Osteocyte (in vitro differentiated cells): Measurements from ENCODE around the gene BEX1. TPM values are rescaled to one million over a fixed set of nuclear protein-coding genes. Genes with fewer than 3 reads are reported as not detected.

Experiments used
- total RNA-seq: library from RNA; stranded (reverse); gene quantifications from 2 replicates; pipeline ENCODE4 v1.2.1, GENCODE V29; 2021

BEX1 gene
- total RNA-seq, 1 donor from 2014 or later = 10.7 TPM

Other genes starting within 250 kb of the BEX1 start
- 0.81 and 1.3 TPM in 2 replicates for gene RAB40AL, start 126.9 kb downstream of the BEX1 start, total RNA-seq
- gene NXF3, start 29.0 kb upstream of the BEX1 start, total RNA-seq = not detected in 2 replicates
- 50.9 and 51.9 TPM in 2 replicates for gene BEX4, start 150.9 kb upstream of the BEX1 start, total RNA-seq
- gene TCEAL8, start 191.0 kb upstream of the BEX1 start, total RNA-seq = 86.2 and 88.2 TPM in 2 replicates
- gene TCEAL5, start 212.6 kb upstream of the BEX1 start, total RNA-seq = not detected in 2 replicates
- 4.0 and 4.1 TPM in 2 replicates for gene BEX2, start 246.8 kb upstream of the BEX1 start, total RNA-seq